Testis (tissue), 2 donors: ENCODE measurements around the gene ANO1.

Experiments
- CTCF ChIP-seq, 3 experiments: fragments of 450-650 bp in 2 of 3; fragments of 200-600 bp in 1 of 3; sonication (generic) in 1 of 3; IDR thresholded peaks; one replicate each; pipeline ENCODE4 v1.5.1; 2016 to 2019; ENCODE audit warnings: antibody characterized with exemption in 3 of 3, mild to moderate bottlenecking in 2 of 3, moderate library complexity in 1 of 3
- POLR2A ChIP-seq: fragments of 450-650 bp; IDR thresholded peaks from one replicate; pipeline ENCODE4 v1.6.1; 2017; ENCODE audit warnings: antibody characterized with exemption, mild to moderate bottlenecking, moderate library complexity

- TF ChIP-seq CTCF (IDR thresholded peaks at IDR 0.05) (no peak), POLR2A (no peak)
Measured at GRCh38 chr11:70156291-70157037, 78.3 kb downstream of the ANO1 start.
